Type B pancreatic cell (in vitro differentiated cells): ENCODE measurements around the gene UBE2G2. TPM values are rescaled to one million over a fixed set of nuclear protein-coding genes. Genes with fewer than 3 reads are reported as not detected.

ENCODE experiments used
- DNase-seq: peaks from one replicate; pipeline ENCODE4 v3.0.0; 2021; ENCODE audit warnings: mixed read lengths; ENCODE audit not compliant: unreplicated experiment; ENCODE audit errors: extremely low spot score
- H3K27ac Mint-ChIP-seq: 2 replicates; pipeline ENCODE4 v1.8.0; 2021; ENCODE audit warnings: mild to moderate bottlenecking, mixed read lengths
- H3K27me3 Mint-ChIP-seq: 2 replicates; pipeline ENCODE4 v1.8.0; 2021; ENCODE audit warnings: mixed read lengths
- H3K36me3 Mint-ChIP-seq: 2 replicates; pipeline ENCODE4 v1.8.0; 2021; ENCODE audit warnings: mixed read lengths
- H3K4me1 Mint-ChIP-seq: one replicate; pipeline ENCODE4 v1.8.0; 2021; ENCODE audit warnings: mixed read lengths; ENCODE audit not compliant: unreplicated experiment
- H3K4me3 Mint-ChIP-seq: 2 replicates; pipeline ENCODE4 v1.8.0; 2021; ENCODE audit warnings: mild to moderate bottlenecking, mixed read lengths
- H3K9me3 Mint-ChIP-seq: 2 replicates; pipeline ENCODE4 v1.8.0; 2021; ENCODE audit warnings: mixed read lengths
- CTCF ChIP-seq: fragments of 200-600 bp; sonication (generic); conservative IDR thresholded peaks from 2 replicates; pipeline ENCODE4 v1.5.0; 2021; ENCODE audit warnings: antibody characterized with exemption, mild to moderate bottlenecking
- total RNA-seq: library from RNA; stranded (reverse); gene quantifications from 2 replicates; pipeline ENCODE4 v1.2.1, GENCODE V29; 2021; ENCODE audit warnings: low replicate concordance

Gene UBE2G2
- total RNA-seq, 1 donor from 2014 or later = 92.4 TPM

DNA sequence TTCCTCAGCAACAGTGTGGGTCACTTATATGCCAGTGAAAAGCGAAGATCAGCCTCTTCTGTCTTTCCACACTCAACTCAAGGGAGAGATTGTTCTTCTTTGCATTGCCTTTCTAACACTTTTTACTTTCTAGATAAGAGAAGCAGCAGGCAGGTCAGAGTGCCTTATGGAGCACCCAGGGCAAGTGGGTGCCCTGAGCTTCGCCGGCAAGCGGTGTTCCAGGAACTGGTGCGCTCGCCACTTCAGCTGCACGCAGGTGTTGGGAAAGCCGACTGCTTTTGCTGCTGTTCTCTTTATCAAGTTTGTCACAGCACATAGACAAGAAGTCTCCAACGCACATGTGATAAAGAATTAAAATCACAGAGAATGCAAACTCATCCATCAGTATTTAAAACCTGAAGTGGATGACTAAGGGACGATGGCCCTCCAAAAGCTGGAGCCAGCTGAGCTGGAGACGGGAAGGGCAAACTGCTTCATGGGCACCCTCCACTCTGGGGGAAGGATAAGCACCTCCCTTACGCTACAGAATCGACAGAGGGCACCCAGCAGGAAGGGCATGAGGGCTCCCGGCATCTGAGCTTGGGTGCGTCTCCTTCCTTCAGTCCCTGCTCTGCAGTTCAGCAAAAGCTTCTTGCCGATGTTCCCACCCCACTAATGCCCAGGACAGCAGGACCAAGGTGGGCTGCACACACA is 20.7 kb downstream of the UBE2G2 start:
- Mint-ChIP-seq H3K9me3 (no peaks in the 10 kb centered on the region), H3K4me3 (no peak overlapping the region), H3K27me3 (no peaks in the 10 kb centered on the region), H3K27ac (no peak overlapping the region), H3K4me1 (peaks cover 4% of the 10 kb centered on the region), H3K36me3 (peaks cover 26% of the 10 kb centered on the region)
- no peak for TF ChIP-seq CTCF
- no peak for DNase-seq

GRCh38 chr21:44780137-44780502 is 21.5 kb downstream of the UBE2G2 start:
- Mint-ChIP-seq H3K36me3 (peaks cover 27% of the 10 kb centered on the region), H3K27me3 (no peaks in the 10 kb centered on the region)
- no peak for DNase-seq

GRCh38 chr21:44779417-44780136 is 22.0 kb downstream of the UBE2G2 start:
- DNase-seq = no peak
- Mint-ChIP-seq H3K36me3 (peaks cover 32% of the 10 kb centered on the region), H3K9me3 (no peaks in the 10 kb centered on the region), H3K27me3 (no peaks in the 10 kb centered on the region), H3K4me1 (peaks cover 4% of the 10 kb centered on the region), H3K27ac (no peak overlapping the region), H3K4me3 (no peak overlapping the region)
- TF ChIP-seq CTCF = no peak

More at GRCh38 chr21:44780137-44780502, 21.5 kb downstream of the UBE2G2 start:
- peaks cover 4% of the 10 kb centered on the region for H3K4me1 Mint-ChIP-seq
- H3K27ac Mint-ChIP-seq = no peak overlapping the region
- H3K4me3 Mint-ChIP-seq = no peak overlapping the region
- no peak for TF ChIP-seq CTCF
- H3K9me3 Mint-ChIP-seq = no peaks in the 10 kb centered on the region

GRCh38 chr21:44778983-44779382 is 22.6 kb downstream of the UBE2G2 start:
- no peak overlapping the region for H3K27ac Mint-ChIP-seq
- H3K4me1 Mint-ChIP-seq = peaks cover 4% of the 10 kb centered on the region
- no peak for TF ChIP-seq CTCF
- no peak for DNase-seq
- H3K9me3 Mint-ChIP-seq = no peaks in the 10 kb centered on the region
- peaks cover 34% of the 10 kb centered on the region for H3K36me3 Mint-ChIP-seq
- H3K4me3 Mint-ChIP-seq = no peak overlapping the region
- no peaks in the 10 kb centered on the region for H3K27me3 Mint-ChIP-seq

DNA sequence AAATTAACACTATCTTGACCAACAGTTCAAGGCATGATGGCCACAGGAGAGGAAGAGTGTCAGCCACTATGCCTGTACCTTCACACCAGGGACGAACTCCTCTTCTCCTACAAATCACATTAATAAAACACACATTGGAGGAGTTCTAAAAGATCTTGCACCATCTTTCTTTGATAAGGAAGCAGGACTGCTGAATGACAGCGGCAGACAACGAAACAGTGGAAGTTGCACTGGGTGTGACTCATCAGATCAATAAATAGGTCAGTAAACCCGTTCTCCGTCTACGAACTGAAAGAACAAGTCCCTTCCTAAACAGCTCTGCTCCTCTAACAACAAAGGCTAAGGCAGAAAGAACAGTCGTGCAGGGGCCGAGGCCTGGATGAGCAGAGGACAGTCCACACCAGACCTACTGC is 23.1 kb downstream of the UBE2G2 start:
- Mint-ChIP-seq H3K9me3 (no peaks in the 10 kb centered on the region), H3K27me3 (no peaks in the 10 kb centered on the region), H3K27ac (no peak overlapping the region), H3K4me3 (no peak overlapping the region), H3K36me3 (peaks cover 33% of the 10 kb centered on the region), H3K4me1 (peaks cover 4% of the 10 kb centered on the region)
- no peak for TF ChIP-seq CTCF
- DNase-seq = no peak
